IMR-90 (cell line): ENCODE data around the gene DNAJC11. TPM values are rescaled to one million over a fixed set of nuclear protein-coding genes. Genes with fewer than 3 reads are reported as not detected.

Experiments
- ATAC-seq: fragments of 200-7000 bp; cut with Tn5 transposase; 2 replicates; pipeline ENCODE4 v1.9.1; 2020; ENCODE audit warnings: low read depth, mild to moderate bottlenecking, moderate library complexity
- BruUV-seq: library from RNA; stranded (reverse); fragments of 400-500 nt; replicated peaks from 2 replicates; lab custom pipeline; 2021; lab: Mats Ljungman, UMichigan
- CTCF ChIA-PET: fragments of 300-600 bp; formaldehyde crosslinking; extraction: SDS; loops from one replicate; lab custom pipeline; 2021; ENCODE audit warnings: antibody characterized with exemption; lab: Yijun Ruan, JAX
- POLR2A ChIA-PET: fragments of 300-600 bp; sonication (Branson Sonifier 250); formaldehyde crosslinking; loops from one replicate; lab custom pipeline; 2022; ENCODE audit warnings: antibody characterized with exemption; ENCODE audit not compliant: unreplicated experiment; lab: Charles Lee
- DNase-seq: peaks from one replicate; pipeline ENCODE4 v3.0.0; 2013
- H2AFZ ChIP-seq: replicated peaks from 2 replicates; pipeline ENCODE3; 2013; ENCODE audit warnings: low read length, mild to moderate bottlenecking; ENCODE audit not compliant: poor library complexity
- H2AK5ac ChIP-seq: 2 replicates; pipeline ENCODE4 v1.6.1; 2013; ENCODE audit warnings: low read depth, low read length, inconsistent platforms
- H2AK9ac ChIP-seq: replicated peaks from 2 replicates; pipeline ENCODE3; 2013; ENCODE audit warnings: mild to moderate bottlenecking, low read depth, low read length, moderate library complexity; ENCODE audit not compliant: poor library complexity
- H2BK120ac ChIP-seq: 2 replicates; pipeline ENCODE4 v1.6.1; 2013; ENCODE audit warnings: low read depth, low read length, inconsistent platforms
- H2BK15ac ChIP-seq: 3 replicates; pipeline ENCODE4 v1.6.1; 2013; ENCODE audit warnings: low read depth, low read length, inconsistent platforms
- H2BK20ac ChIP-seq: 2 replicates; pipeline ENCODE4 v1.6.1; 2013; ENCODE audit warnings: low read depth, mild to moderate bottlenecking, inconsistent platforms, low read length, moderate library complexity
- H2BK5ac ChIP-seq: 2 replicates; pipeline ENCODE4 v1.6.1; 2013; ENCODE audit warnings: mild to moderate bottlenecking, low read depth, low read length, inconsistent platforms; ENCODE audit not compliant: poor library complexity, severe bottlenecking
- H3K14ac ChIP-seq: replicated peaks from 2 replicates; pipeline ENCODE4 v1.6.1; 2013; ENCODE audit warnings: low read depth, low read length, inconsistent platforms
- H3K18ac ChIP-seq: 2 replicates; pipeline ENCODE4 v1.6.1; 2013; ENCODE audit warnings: low read depth, low read length, control low read depth
- H3K23ac ChIP-seq: 2 replicates; pipeline ENCODE4 v1.6.1; 2013; ENCODE audit warnings: low read depth, low read length, inconsistent platforms
- H3K27ac ChIP-seq: 2 replicates; pipeline ENCODE4 v1.5.1; 2013; ENCODE audit warnings: mild to moderate bottlenecking, control low read depth, low read length; ENCODE audit not compliant: insufficient read depth
- H3K27me3 ChIP-seq: 2 replicates; pipeline ENCODE4 v1.6.1; 2013; ENCODE audit warnings: low read length; ENCODE audit not compliant: control insufficient read depth, insufficient read depth
- H3K36me3 ChIP-seq: 2 replicates; pipeline ENCODE4 v1.6.1; 2013; ENCODE audit warnings: low read length, mixed read lengths; ENCODE audit not compliant: control insufficient read depth, insufficient read depth
- H3K4ac ChIP-seq: 2 replicates; pipeline ENCODE4 v1.6.1; 2013; ENCODE audit warnings: low read depth, low read length, inconsistent platforms
- H3K4me1 ChIP-seq: 2 replicates; pipeline ENCODE4 v1.6.1; 2013; ENCODE audit warnings: low read length, mixed read lengths; ENCODE audit not compliant: control insufficient read depth, insufficient read depth
- H3K4me2 ChIP-seq: 2 replicates; pipeline ENCODE4 v1.6.1; 2013; ENCODE audit warnings: low read depth, mild to moderate bottlenecking, control low read depth, low read length, moderate library complexity
- H3K4me3 ChIP-seq: 2 replicates; pipeline ENCODE4 v1.5.1; 2013; ENCODE audit warnings: low read depth, mild to moderate bottlenecking, control low read depth, low read length, moderate library complexity; ENCODE audit not compliant: insufficient read depth
- H3K56ac ChIP-seq: 2 replicates; pipeline ENCODE4 v1.6.1; 2013; ENCODE audit warnings: low read length, inconsistent platforms; ENCODE audit not compliant: insufficient read depth; ENCODE audit errors: extremely low read depth
- H3K79me1 ChIP-seq, 2 experiments: 2 replicates each; pipeline ENCODE4 v1.6.1; 2013; ENCODE audit warnings: low read length in 2 of 2, inconsistent platforms in 1 of 2, low read depth in 1 of 2
- H3K9ac ChIP-seq: 2 replicates; pipeline ENCODE4 v1.6.1; 2013; ENCODE audit warnings: low read depth, low read length, control low read depth
- H3K9me1 ChIP-seq: 2 replicates; pipeline ENCODE4 v1.6.1; 2013; ENCODE audit warnings: low read length, inconsistent platforms; ENCODE audit not compliant: insufficient read depth
- H3K9me3 ChIP-seq: 2 replicates; pipeline ENCODE4 v1.6.1; 2013; ENCODE audit warnings: low read length; ENCODE audit not compliant: control insufficient read depth, insufficient read depth
- H4K20me1 ChIP-seq: 2 replicates; pipeline ENCODE4 v1.6.1; 2013; ENCODE audit warnings: low read length, inconsistent platforms; ENCODE audit not compliant: insufficient read depth
- H4K5ac ChIP-seq: 2 replicates; pipeline ENCODE4 v1.6.1; 2013; ENCODE audit warnings: mild to moderate bottlenecking, low read depth, low read length, control low read depth
- H4K8ac ChIP-seq, 2 experiments: 2 replicates each; pipeline ENCODE4 v1.6.1; 2013; ENCODE audit warnings: low read depth in 2 of 2, low read length in 2 of 2, control low read depth in 1 of 2, inconsistent platforms in 1 of 2
- H4K91ac ChIP-seq: 2 replicates; pipeline ENCODE4 v1.6.1; 2013; ENCODE audit warnings: low read depth, low read length, inconsistent platforms; ENCODE audit not compliant: insufficient read depth
- FOS ChIP-seq: fragments of 150-350 bp; IDR thresholded peaks from 2 replicates; pipeline ENCODE4 v1.6.1; 2016; ENCODE audit warnings: low read depth, low read length
- WGBS, 2 experiments: methylation state at CpG; one replicate each; pipeline versions ENCODE4 v1.1.5 to v1.1.7; 2013; ENCODE audit warnings: missing lambda C conversion rate in 2 of 2; ENCODE audit not compliant: insufficient read length in 1 of 2; ENCODE audit errors: extremely low coverage in 2 of 2; 5-methylcytosine and 5-hydroxymethylcytosine counted together
- dilution Hi-C: fragments of 300-500 bp; cut with HindIII; formaldehyde crosslinking; loops from one replicate; pipeline ENCODE4 v1.14.3; 2018; ENCODE audit warnings: low sequenced_read_pairs; ENCODE audit not compliant: unreplicated experiment
- in situ Hi-C: fragments of 300-500 bp; cut with MboI; formaldehyde crosslinking; loops from 3 replicates; pipeline ENCODE4 v1.14.3; 2019; ENCODE audit warnings: low sequenced_read_pairs, inconsistent platforms, mixed read lengths
- intact Hi-C: fragments of 100-400 bp; cut with micrococcal nuclease; formaldehyde crosslinking; loops from 2 replicates; pipeline ENCODE4 v1.10.0; 2022
- polyA plus RNA-seq, 3 experiments: library from polyadenylated mRNA; depleted of rRNA; stranded (reverse); fragments of >200 nt; gene quantifications; 2 replicates each; pipeline ENCODE4 v1.2.3, GENCODE V29; 2012; ENCODE audit warnings: low replicate concordance in 1 of 3
- total RNA-seq: library from RNA; depleted of rRNA; stranded (reverse); fragments of >200 nt; gene quantifications from 2 replicates; pipeline ENCODE4 v1.2.3, GENCODE V29; 2012

DNAJC11 gene
- total and polyA plus RNA-seq, 2 of the 4 experiments (the other 2 are of a cell fraction) = 38.7 to 48.5 TPM

- no peak overlapping the region for H2BK120ac ChIP-seq
- no peak overlapping the region for H3K4ac ChIP-seq
- ChIA-PET CTCF (no interaction called here), POLR2A (no interaction called here)
- no peak overlapping the region for H3K9ac ChIP-seq
- H3K27me3 ChIP-seq = no peaks in the 10 kb centered on the region
- peaks cover 10% of the 10 kb centered on the region for H3K9me1 ChIP-seq
- dilution Hi-C loops = no loop called here
- intact Hi-C loops = no loop called here
- no peak overlapping the region for H2AFZ ChIP-seq
- H3K79me1 ChIP-seq = peaks cover 39 to 57% of the 10 kb centered on the region in 2 experiments
- H2AK9ac ChIP-seq = no peak overlapping the region
- peak overlapping the region; percentile 55; the same call in 1 of the 3 replicates for H2BK15ac ChIP-seq
- no peaks in the 10 kb centered on the region for H3K9me3 ChIP-seq
- H3K56ac ChIP-seq = no peak overlapping the region
- H4K20me1 ChIP-seq = peaks cover 4% of the 10 kb centered on the region; the same call in 1 of the 2 replicates
- no peak for TF ChIP-seq FOS
- H2BK20ac ChIP-seq = peak overlapping the region; percentile 14; the same call in 1 of the 2 replicates
- H3K4me2 ChIP-seq = no peak overlapping the region
- no peak overlapping the region for H4K8ac ChIP-seq
- in situ Hi-C loops = no loop called here
- ATAC-seq = no peak
- H3K4me3 ChIP-seq = no peak overlapping the region
- peaks cover 7% of the 10 kb centered on the region for H3K4me1 ChIP-seq
- no peak overlapping the region for H2AK5ac ChIP-seq
- no peak overlapping the region for H2BK5ac ChIP-seq
- H4K5ac ChIP-seq = no peak overlapping the region
- no peak overlapping the region for H3K18ac ChIP-seq
- no CpG with 5 or more reads among the region's 3 CpGs for WGBS, 2 experiments
- H3K36me3 ChIP-seq = peaks cover 8% of the 10 kb centered on the region
- DNase-seq = no peak
- H4K91ac ChIP-seq = no peak overlapping the region
- H3K23ac ChIP-seq = 0 out of 2 replicates have a peak overlapping the region, but pooled peaks have one; percentile 13
- no peak overlapping the region for H3K27ac ChIP-seq
- no TSS peak for BruUV-seq
- no peak overlapping the region for H3K14ac ChIP-seq
Observed at GRCh38 chr1:6683434-6683833, 18.2 kb downstream of the DNAJC11 start.
